SKM-1 treated with dmso at 0.1 percent for 144 hours (cell line): Measurements from ENCODE around the gene TMEFF1.

Source experiments
- DNase-seq: peaks from one replicate; lab custom pipeline; 2025; ENCODE audit not compliant: unreplicated experiment; lab: John Stamatoyannopoulos, UW

The TMEFF1 gene

GRCh38 chr9:100447041-100447440 is 25.9 kb upstream of the TMEFF1 start:
- no peak for DNase-seq

DNA sequence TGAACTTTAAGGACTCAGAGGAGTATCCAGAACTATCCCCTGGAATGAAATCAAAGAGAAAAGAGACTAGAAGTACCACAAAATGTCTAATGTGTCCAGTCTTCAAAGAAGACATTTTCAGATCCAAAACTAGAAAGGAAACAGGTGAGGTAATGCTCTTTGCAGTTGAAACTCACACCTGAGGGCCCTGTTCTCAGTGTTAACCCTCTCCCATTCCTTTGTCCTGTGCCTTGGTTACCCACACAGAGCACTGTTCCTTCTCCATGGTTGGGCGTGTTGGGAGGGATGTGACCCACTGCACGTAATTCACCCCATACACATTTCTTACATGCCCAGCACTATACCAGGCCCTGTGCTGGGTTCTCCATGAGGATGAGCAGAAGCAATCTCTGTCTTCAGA is 24.7 kb upstream of the TMEFF1 start:
- no peak for DNase-seq

DNA sequence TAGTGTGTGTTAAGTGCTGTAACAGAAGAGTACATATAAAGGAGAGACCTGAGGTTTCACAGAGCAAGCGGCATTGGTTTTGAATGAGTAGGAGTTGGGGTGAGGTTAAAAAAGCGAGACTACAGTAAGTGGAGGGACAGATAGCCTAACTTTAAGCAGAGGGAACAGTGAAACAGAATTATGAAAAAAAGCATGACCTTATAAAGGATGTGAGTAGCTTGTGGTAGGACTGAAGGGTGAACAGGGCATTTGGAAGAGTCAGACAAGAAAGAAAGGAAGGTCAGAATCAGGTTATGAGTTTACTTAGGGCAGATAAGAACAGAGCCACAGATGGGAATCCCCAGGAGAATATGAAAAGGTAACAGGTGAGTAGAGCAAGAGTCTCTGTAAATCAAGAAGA is 23.5 kb upstream of the TMEFF1 start:
- DNase-seq = no peak

DNA sequence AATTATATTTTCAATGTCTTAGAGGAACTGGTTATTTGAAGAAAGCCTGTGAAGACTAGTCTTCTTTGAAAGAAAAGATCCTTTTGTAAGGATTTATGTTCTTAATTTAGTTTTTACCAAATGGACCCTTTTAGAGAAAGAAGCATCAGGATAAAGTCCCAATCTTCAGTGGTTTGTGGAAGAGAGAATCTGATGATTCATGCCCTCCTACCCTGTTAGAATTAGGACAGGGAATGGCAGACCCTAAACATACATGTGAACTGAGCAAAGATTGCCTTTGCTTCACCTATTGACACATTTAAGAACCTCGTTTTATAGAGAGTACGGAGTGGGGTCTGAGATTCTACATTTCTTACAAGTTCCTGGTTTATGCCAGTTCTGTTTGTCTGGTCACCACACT is 20.1 kb upstream of the TMEFF1 start:
- no peak for DNase-seq

- DNase-seq = no peak
These were observed 17.5 kb upstream of the TMEFF1 start for GRCh38 chr9:100455470-100455869.

GRCh38 chr9:100457517-100457916 is 15.4 kb upstream of the TMEFF1 start:
- no peak for DNase-seq

- DNase-seq = no peak
These were observed 13.0 kb upstream of the TMEFF1 start for GRCh38 chr9:100459963-100460362.

GRCh38 chr9:100465274-100465673 is 7.7 kb upstream of the TMEFF1 start:
- DNase-seq = no peak

DNA sequence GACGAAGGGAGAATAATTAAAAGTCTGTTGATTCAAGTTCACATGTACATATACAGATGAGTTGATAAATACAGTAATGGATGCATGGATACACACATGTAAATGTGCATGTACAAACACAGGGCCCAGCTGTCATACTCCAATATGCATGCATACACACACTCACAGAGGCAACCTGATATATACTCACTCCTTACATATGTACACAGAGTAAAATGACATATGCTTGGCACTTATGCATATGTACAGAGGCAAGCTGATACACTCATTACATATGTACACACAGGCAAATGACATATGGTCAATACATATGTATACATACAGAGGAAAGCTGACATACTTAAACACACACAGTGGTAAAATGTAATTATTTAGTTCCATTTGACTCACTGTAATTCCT is 7.2 kb upstream of the TMEFF1 start:
- DNase-seq = no peak

- DNase-seq = no peak
These were observed 6.6 kb upstream of the TMEFF1 start for GRCh38 chr9:100466171-100466828.

DNA sequence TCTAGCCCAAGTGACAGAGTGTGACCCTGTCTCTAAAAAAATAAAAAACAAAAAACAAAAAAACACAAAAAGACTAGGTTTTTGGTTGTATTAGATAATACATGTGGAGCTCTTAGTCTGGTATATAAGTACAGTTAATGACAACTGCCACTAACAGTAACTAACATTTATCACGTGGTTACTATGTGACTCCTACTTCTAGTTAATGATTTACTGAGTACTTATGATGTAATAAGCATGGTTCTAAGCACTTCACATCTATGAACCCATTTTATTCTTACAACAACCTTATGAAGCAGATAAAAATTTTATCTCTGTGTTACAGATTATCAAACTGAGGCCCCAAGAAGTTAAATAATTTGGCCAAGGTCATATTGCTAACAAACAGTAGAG is 6.1 kb upstream of the TMEFF1 start:
- no peak for DNase-seq

- no peak for DNase-seq
These were observed 4.9 kb upstream of the TMEFF1 start for GRCh38 chr9:100468041-100468440.

- DNase-seq = no peak
These were observed 681 bp upstream of the TMEFF1 start for GRCh38 chr9:100472268-100472667.

DNA sequence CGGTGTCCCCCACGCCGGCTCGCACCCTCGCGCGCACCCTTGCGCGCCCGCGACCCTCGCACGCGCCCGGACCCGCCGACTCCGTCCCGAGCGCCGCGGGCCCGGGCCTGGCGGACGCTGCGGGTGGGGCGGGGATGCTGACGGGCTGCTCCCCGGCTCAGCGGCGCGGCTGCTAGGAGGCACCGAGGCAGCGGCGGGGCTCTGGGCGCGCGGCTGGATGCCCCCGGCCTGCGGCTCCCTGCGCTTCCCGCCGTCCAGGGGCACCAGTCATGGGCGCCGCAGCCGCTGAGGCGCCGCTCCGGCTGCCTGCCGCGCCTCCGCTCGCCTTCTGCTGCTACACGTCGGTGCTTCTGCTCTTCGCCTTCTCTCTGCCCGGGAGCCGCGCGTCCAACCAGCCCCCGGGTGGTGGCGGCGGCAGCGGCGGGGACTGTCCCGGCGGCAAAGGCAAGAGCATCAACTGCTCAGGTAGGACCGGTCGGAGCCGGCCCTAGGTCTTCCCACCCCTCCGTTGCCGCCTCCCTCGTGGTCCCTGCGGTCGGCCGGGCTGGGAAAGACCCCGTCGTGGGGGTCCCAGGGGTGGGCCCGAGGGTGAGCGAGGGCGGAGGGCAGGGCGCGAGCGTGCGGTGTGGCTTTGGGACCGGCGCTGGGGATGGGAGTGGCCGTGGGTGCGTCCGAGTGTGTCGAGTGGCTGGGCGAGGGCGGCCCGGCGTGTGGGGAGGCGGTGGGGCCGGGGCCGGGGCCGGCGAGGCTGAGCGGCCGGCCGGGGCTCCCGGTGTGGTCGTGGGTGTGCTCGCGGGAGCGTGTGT is 530 bp downstream of the TMEFF1 start:
- DNase-seq = no peak

GRCh38 chr9:100474082-100474923 is 1.4 kb downstream of the TMEFF1 start:
- DNase-seq = no peak

- DNase-seq = no peak
These were observed 2.0 kb downstream of the TMEFF1 start for GRCh38 chr9:100474924-100475276.

GRCh38 chr9:100477241-100477640 is 4.3 kb downstream of the TMEFF1 start:
- DNase-seq = no peak

GRCh38 chr9:100478192-100478591 is 5.2 kb downstream of the TMEFF1 start:
- DNase-seq = no peak

DNA sequence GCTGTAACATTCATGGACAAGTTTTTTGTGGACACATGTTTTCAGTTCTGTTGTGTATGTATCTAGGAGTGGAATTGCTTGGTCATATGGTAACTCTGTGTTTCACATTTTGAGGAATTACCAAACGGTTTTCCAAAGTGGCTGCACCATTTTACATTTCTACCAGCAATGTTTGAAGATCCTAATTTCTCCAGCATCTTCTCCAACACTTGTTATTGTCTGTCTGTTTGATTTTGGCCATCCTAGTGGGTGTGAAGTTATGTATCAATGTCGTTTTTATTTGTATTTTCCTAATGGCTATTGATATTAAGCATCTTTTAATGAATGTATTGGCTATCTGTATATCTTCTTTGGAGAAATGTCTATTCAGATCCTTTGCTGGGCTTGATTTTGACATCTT is 6.9 kb downstream of the TMEFF1 start:
- no peak for DNase-seq

DNA sequence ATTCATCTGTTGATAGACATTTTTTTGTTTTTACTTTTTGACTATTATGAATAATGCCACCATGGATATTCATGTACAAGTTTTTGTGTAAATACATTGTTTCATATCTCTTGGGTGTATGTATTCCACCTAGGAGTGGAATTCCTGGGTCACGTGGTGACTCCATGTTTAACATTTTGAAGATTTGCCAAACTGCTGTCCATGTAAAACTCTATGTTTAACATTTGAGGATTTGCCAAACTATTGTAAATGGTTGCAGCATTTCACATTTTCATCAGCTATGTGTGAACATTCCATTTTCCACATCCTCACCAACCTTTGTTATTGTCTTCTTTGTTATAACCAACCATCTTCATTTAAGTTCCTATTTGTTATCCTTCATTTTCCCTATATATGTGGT is 12.2 kb downstream of the TMEFF1 start:
- no peak for DNase-seq

DNA sequence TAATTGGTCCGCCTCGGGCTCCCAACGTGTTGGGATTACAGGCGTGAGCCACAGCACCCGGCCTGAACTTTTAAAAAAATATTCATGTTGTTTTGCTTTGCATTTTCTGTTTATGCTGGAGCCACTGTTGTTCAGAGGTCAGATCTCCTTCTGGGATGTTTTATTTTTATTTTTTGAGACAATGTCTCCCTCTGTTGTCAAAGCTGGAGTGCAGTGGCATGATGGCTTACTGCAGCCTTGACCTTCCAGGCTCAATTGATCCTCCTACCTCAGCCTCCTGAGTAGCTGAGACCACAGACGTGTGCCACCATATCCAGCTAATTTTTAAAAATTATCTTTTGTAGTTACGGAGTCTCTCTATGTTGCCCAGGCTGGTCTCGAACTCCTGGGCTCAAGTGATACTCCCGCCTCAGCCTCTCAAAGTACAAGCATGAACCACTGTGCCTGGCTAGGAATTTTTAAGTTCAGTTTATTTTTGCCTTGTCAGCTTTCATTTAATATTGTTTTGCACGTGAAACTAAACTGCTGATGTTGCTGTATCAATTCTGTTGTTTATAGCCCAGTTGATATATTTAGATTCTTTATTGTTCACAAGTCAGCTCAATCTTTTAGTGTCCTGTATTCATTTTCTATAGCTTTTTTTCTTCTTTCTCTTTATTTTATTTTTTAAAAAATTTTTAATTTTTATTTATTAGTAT is 13.7 kb downstream of the TMEFF1 start:
- DNase-seq = no peak
